SH-SY5Y (cell line): ENCODE results near the gene VMP1.

Experiments
- GATA2 ChIP-seq: IDR thresholded peaks from 2 replicates; pipeline ENCODE4 v1.6.1; 2011; ENCODE audit warnings: mild to moderate bottlenecking, low read depth, low read length
- GATA3 ChIP-seq: IDR thresholded peaks from 2 replicates; pipeline ENCODE4 v1.6.1; 2011; ENCODE audit warnings: low read depth, mild to moderate bottlenecking, low read length, moderate library complexity

The VMP1 gene

GRCh38 chr17:59826706-59827453 is 119.4 kb downstream of the VMP1 start:
- TF ChIP-seq GATA3 (no peak), GATA2 (no peak)

GRCh38 chr17:59827721-59828477 is 120.4 kb downstream of the VMP1 start:
- TF ChIP-seq GATA2 (no peak), GATA3 (no peak)

- no peak for TF ChIP-seq GATA2
- TF ChIP-seq GATA3: no peak
These were observed 121.0 kb downstream of the VMP1 start for GRCh38 chr17:59828478-59828760.

DNA sequence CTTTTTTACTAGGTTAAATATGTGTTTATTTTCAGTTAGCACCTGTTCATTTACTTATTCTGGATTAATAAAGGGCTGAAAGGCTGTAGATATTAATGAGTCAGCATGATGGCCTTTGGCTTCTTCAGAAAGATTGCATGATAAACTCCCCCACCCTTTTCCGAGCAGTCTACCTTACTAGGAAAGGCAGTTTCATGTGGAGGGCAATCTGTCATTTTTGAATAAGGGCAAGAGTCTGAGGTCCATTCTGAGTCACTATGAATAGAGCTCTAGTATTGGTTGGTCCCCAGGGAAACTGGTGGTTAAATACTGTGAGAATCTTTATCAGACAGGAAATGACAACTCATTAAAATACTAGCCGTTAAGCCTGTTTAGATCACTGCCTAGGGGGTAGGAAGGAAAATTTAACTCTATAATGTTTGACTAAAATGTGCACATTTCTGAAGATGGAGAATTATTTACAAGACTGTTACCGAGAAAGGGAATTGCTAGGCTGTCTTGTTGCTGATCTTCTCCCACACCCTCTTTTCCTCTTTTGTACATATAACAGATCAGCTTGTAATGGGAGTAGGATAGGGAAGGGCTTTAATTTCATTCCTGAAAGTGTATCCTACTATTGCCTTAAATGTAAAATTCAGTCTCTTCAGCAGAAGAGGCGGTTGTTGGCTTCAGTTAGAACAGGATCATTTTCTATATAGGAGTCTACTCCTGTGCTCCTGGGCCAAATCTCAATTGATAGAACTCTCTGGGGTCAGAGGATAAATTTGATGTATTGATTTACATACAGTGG is 122.0 kb downstream of the VMP1 start:
- TF ChIP-seq GATA3 (no peak), GATA2 (no peak)

DNA sequence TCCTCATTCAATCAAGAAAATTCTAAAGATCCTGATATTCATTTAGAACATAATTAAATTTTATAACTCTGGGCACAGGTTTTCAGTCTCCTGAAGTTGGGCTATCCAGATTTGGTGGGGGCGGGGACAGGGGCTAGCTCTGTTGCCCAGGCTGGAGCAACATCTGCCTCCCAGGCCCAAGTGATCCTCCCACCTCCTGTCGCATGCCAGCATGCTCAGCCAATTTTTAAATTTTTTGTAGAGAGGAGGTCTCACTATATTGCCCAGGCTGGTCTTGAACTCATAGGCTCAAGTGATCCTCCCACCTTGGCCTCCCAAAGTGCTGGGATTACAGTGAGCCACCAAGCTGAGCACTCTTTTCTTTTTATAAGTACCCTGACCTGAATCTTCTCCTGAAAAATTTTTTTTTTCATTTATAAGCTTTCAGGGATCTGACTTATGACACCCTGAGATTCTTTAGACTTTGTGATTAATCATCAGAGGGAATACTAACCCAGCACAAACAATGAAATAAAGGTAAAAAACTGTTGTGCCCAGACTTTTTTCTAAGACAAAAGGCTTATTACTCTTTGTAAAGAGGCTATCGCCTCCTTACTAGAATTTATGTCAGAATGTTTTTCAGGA is 122.7 kb downstream of the VMP1 start:
- TF ChIP-seq GATA2: no peak
- no peak for TF ChIP-seq GATA3

DNA sequence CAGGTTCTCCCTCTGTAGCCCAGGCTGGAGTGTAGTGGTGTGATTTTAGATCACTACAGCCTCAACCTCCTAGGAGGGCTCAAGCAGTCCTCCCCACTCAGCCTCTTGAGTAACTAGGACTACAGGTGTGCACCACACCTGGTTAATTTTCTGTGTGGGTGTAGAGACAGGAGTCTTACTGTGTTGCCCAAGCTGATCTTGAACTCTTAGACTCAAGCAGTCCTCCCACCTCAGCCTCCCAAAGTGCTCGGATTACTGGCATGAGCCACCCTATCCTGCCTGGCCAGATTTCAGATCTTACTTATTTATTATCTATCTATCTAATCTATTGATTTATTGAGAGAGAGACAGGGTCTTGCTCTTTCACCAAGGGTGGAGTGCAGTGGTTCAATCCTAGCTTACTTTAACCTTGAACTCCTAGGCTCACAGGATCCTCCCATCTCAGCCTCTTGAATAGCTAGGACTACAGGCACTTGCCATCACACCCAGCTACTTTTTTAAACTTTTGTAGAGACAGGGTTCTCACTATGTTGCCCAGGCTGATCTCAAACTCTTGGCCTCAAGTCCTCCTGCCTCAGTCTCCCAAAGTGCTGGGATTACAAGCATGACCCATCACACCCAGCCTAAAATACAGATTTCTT is 123.5 kb downstream of the VMP1 start:
- TF ChIP-seq GATA3: no peak
- TF ChIP-seq GATA2: no peak

DNA sequence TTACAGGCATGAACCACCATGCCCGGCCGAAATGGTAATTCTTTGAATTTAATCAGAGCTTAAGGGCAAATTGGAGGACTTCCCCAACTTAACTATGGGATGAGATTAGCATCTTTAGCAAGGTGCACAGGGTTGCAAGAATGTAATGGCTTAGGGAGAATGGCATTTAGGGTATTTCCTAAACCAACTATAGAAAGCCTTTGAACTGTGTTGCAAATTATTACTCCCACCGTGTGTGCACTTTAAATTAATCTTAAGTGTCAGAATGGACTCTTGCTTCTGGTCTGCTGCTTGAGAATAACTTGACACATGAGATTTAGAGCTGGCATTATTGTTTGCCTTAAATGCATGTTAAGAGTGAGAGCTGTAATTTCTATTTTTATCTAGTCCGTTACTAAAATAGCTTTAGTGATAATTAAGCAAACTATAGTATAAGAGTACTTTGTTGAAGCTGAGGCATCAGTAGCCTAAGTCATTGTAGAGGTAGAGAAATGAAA is 125.5 kb downstream of the VMP1 start:
- TF ChIP-seq GATA2: no peak
- TF ChIP-seq GATA3: no peak

DNA sequence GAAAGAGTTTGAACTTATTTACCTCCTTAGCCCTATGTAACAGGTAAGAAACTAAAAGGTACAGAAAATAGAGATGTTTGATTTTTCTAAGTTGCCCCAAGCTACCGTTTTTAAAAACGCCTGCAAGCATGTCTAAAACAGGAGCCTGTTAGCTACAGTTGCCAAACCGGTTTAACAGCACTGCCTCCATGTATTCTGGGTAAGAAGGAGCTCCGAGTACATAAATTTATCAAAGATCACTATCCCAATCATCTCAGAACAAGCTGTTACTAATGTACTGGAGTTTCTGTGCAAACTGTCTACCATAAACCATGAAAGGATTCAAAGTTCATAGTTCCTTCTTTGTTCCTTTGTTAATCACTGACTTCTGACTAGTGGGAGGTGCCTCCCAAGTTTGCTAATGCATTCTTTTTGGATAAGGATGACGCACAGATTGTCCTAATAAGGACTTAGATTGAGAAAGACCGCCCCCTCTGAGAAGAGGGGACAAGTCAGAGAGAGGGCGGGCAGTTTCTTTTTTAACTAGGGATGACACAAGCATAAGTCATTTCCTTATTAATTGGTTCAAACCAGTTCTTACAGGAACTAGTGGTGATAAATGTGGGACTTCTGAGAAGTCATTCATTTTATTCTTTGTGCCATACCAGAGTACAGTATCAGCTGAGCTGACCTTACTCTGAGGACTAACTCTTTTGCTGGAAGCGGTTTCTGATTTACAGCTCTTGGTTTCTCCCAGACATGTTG is 130.0 kb downstream of the VMP1 start:
- TF ChIP-seq GATA2 (no peak), GATA3 (no peak)

DNA sequence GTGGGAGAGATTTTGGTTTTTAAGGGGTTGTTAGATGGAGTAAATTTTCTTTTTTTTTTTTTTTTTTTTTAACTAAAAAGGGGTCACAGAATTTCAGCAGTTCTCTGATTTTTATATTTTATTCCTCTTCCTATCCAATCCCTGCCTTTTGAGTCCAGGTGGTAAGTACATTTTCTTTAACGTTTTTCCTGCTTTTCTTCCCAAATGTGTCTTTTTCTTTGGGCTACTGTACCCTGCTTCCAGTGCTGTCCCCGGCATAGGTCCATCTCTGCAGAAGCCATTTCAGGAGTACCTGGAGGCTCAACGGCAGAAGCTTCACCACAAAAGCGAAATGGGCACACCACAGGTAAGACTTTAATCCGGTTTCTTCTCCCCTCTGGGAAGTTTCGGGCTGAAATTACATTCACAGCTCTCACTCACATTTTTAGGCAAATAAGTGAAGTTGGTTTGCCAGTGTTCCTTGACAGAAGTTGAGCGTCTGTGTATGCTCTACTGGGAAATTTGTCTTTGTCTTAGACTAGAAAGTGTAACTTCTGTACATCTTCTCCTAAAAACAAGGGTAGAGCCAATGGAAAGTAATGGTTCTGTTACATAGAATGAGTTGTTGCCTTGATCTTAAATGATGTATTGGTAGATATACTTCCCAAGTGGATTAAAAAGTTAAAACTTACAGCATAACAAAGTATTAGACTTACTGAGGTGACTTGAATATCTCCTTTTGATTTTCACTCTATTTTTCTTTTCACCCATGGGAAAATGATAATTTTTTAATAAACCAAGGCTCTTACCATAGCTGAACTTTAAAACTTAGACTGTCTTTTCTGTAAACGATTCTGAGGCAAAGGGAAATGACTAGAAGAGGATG is 130.8 kb downstream of the VMP1 start:
- no peak for TF ChIP-seq GATA2

DNA sequence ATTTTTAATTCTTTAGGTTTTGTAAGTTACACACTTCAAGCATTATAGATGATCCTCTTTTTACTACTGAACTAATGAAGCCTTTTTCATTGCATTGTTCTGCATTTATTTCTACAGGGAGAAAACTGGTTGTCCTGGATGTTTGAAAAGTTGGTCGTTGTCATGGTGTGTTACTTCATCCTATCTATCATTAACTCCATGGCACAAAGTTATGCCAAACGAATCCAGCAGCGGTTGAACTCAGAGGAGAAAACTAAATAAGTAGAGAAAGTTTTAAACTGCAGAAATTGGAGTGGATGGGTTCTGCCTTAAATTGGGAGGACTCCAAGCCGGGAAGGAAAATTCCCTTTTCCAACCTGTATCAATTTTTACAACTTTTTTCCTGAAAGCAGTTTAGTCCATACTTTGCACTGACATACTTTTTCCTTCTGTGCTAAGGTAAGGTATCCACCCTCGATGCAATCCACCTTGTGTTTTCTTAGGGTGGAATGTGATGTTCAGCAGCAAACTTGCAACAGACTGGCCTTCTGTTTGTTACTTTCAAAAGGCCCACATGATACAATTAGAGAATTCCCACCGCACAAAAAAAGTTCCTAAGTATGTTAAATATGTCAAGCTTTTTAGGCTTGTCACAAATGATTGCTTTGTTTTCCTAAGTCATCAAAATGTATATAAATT is 132.3 kb downstream of the VMP1 start:
- TF ChIP-seq GATA3: no peak
- no peak for TF ChIP-seq GATA2

DNA sequence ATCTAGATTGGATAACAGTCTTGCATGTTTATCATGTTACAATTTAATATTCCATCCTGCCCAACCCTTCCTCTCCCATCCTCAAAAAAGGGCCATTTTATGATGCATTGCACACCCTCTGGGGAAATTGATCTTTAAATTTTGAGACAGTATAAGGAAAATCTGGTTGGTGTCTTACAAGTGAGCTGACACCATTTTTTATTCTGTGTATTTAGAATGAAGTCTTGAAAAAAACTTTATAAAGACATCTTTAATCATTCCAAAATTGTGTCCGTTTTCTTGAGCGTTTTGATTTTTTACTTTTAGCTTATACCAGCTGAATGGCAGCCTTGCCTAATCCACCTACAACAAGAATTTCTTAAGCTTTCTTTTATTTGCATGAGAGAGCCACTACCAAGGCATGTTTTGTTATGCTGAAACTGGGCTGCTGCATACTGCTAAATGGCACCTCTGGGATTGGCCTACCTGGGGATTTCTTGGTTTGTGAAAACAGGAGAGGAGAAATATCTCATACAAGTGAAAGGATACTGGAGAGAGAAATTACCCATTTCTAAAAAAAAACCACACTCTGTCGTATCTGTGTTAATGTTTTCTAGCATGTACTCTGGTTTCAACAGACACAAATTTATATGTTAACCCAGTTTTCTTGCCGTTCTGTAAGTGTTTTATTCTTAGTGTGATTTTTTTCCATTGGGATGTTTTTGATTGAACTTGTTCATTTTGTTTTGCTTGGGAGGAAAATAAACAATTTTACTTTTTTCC is 133.1 kb downstream of the VMP1 start:
- no peak for TF ChIP-seq GATA3
- TF ChIP-seq GATA2: no peak
